Endothelial cell of umbilical vein (primary cell): ENCODE measurements around the gene TBCD.

Source experiments
- EZH2 ChIP-seq: IDR thresholded peaks from 2 replicates; pipeline ENCODE4 v1.6.1; 2012; ENCODE audit warnings: borderline replicate concordance, low read depth, mild to moderate bottlenecking, moderate library complexity, low read length, inconsistent platforms; ENCODE audit not compliant: severe bottlenecking
- FOS ChIP-seq: IDR thresholded peaks from 2 replicates; pipeline ENCODE4 v1.6.1; 2011; ENCODE audit warnings: mild to moderate bottlenecking, low read length, moderate library complexity, borderline replicate concordance; ENCODE audit not compliant: insufficient read depth
- GATA2 ChIP-seq: IDR thresholded peaks from 2 replicates; pipeline ENCODE4 v1.7.0; 2011; ENCODE audit warnings: low read depth, mild to moderate bottlenecking, moderate library complexity, mixed read lengths, low read length; ENCODE audit not compliant: insufficient read length, insufficient read depth
- JUN ChIP-seq: IDR thresholded peaks from 2 replicates; pipeline ENCODE4 v1.6.1; 2011; ENCODE audit warnings: borderline replicate concordance, low read depth; ENCODE audit not compliant: insufficient read length, insufficient read depth
- MYC ChIP-seq: IDR thresholded peaks from one replicate; pipeline ENCODE4 v1.6.1; 2011; ENCODE audit warnings: mild to moderate bottlenecking, low read depth, low read length
- POLR2A ChIP-seq: IDR thresholded peaks from 2 replicates; pipeline ENCODE4 v1.6.1; 2012; ENCODE audit warnings: low read depth, mild to moderate bottlenecking, control low read depth, low read length
- POLR2AphosphoS5 ChIP-seq: IDR thresholded peaks from 2 replicates; pipeline ENCODE4 v1.6.1; 2012; ENCODE audit warnings: low read depth, mild to moderate bottlenecking, control low read depth, low read length, moderate library complexity; ENCODE audit not compliant: insufficient read depth
- TF ChIP-seq, protein P1 (sequence below): IDR thresholded peaks from 2 replicates; pipeline ENCODE4 v1.6.1; 2011; ENCODE audit not compliant: insufficient read depth, insufficient read length
- TF ChIP-seq, protein P2 (sequence below), 2 donors: IDR thresholded peaks; 1 replicate in 1 of 2; 2 replicates in 1 of 2; pipeline ENCODE4 v1.5.1; 2011; ENCODE audit warnings: low read length in 2 of 2, mild to moderate bottlenecking in 2 of 2, moderate library complexity in 2 of 2, control low read depth in 1 of 2, inconsistent platforms in 1 of 2, low read depth in 1 of 2; ENCODE audit not compliant: insufficient read depth in 1 of 2; ENCODE audit errors: extremely low read depth in 1 of 2

DNA sequence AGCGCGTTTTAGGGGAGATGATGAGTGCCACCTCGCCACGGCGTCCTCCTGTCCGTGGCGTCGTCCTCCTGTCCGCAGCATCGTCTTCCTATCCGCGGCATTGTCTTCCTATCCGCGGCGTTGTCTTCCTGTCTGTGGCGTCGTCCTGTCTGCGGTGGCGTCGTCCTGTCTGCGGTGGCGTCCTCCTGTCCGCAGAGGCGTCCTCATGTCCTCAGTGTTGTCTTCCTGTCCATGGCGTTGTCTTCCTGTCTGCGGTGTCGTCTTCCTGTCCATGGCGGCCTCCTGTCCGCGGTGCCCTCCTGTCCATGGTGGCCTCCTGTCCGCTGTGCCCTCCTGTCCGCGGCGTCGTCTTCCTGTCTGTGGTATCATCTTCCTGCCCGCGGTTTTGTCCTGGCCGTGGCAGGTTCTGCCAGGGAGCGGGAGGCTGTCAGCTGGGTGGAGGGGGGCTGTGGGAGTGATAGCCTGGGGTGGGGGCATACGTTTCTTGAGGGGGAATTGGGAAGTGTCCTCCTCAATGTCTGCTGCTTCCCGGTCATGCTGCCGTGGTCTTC, 30.9 kb downstream of the TBCD start:
- no peak for TF ChIP-seq EZH2
- TF ChIP-seq, protein P1, sequence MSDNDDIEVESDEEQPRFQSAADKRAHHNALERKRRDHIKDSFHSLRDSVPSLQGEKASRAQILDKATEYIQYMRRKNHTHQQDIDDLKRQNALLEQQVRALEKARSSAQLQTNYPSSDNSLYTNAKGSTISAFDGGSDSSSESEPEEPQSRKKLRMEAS = no peak
- TF ChIP-seq, protein P2, sequence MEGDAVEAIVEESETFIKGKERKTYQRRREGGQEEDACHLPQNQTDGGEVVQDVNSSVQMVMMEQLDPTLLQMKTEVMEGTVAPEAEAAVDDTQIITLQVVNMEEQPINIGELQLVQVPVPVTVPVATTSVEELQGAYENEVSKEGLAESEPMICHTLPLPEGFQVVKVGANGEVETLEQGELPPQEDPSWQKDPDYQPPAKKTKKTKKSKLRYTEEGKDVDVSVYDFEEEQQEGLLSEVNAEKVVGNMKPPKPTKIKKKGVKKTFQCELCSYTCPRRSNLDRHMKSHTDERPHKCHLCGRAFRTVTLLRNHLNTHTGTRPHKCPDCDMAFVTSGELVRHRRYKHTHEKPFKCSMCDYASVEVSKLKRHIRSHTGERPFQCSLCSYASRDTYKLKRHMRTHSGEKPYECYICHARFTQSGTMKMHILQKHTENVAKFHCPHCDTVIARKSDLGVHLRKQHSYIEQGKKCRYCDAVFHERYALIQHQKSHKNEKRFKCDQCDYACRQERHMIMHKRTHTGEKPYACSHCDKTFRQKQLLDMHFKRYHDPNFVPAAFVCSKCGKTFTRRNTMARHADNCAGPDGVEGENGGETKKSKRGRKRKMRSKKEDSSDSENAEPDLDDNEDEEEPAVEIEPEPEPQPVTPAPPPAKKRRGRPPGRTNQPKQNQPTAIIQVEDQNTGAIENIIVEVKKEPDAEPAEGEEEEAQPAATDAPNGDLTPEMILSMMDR (IDR thresholded peaks at IDR 0.05; ENCODE audit: extremely low read depth in 1 of 2, insufficient read depth in 1 of 2, low read depth in 1 of 2, low read length in 2 of 2) = no peak
- TF ChIP-seq POLR2A = no peak
- TF ChIP-seq JUN = no peak
- TF ChIP-seq POLR2AphosphoS5 = no peak
- no peak for TF ChIP-seq MYC
- no peak for TF ChIP-seq FOS
- no peak for TF ChIP-seq GATA2
